ENCODE measurements around the gene STN1.

The STN1 gene

DNA sequence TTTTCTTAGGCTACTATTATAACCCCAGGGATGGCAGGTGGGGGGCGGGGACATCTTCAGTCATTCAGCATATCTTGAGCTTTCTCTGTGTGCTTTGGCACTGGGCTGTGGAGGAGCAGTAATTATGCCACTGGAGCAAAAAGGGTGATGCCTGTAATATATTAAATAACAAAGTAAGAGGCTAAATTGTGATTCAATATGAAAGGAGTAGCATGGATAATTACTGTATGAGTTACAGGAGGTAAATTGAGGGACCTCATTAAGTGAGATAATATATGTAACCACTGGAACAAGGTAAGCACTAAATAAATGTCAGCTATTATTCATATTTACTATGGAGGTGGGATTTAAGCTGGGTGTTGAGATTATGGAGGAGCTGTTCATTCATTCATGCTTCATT, 3.3 kb upstream of the STN1 start:
- Histone ChIP-seq H3K4ac (ENCODE audit: low read depth, low read length) (no peak overlapping the region), H2BK120ac (ENCODE audit: insufficient read depth, low read length, poor library complexity) (no peak overlapping the region), H3K4me2 (ENCODE audit: low read length) (no peak overlapping the region), H3K9ac (ENCODE audit: low read length) (no peak overlapping the region), H4K91ac (ENCODE audit: low read depth, low read length) (no peak overlapping the region), H2BK12ac (ENCODE audit: low read length) (no peak overlapping the region), H3K79me1 (ENCODE audit: low read length) (peaks cover 17% of the 10 kb centered on the region), H3K36me3 (ENCODE audit: control insufficient read depth in 1 of 2, insufficient read depth in 2 of 2, low read length in 2 of 2) (no peaks in the 10 kb centered on the region), H3K4me3 (ENCODE audit: low read depth, low read length) (no peak overlapping the region), H4K8ac (ENCODE audit: low read depth, low read length) (no peak overlapping the region), H3K18ac (ENCODE audit: low read length) (no peak overlapping the region), H2AFZ (ENCODE audit: insufficient read depth, low read length, poor library complexity) (no peak overlapping the region), H4K12ac (ENCODE audit: low read depth, low read length) (no peak overlapping the region), H3K14ac (ENCODE audit: low read length) (no peak overlapping the region), H3K4me1 (ENCODE audit: control insufficient read depth in 1 of 2, insufficient read depth in 2 of 2, low read length in 2 of 2) (peaks cover 10 to 21% of the 10 kb centered on the region in 2 experiments), H3K79me2 (ENCODE audit: control insufficient read depth, insufficient read depth, low read length, poor library complexity) (peaks cover 7% of the 10 kb centered on the region), H2BK5ac (ENCODE audit: low read depth, low read length, poor library complexity) (no peak overlapping the region), H3K9me3 (ENCODE audit: insufficient read depth, low read depth, low read length) (no peaks in the 10 kb centered on the region), H3K27ac (ENCODE audit: low read depth, low read length) (no peak overlapping the region), H3K23ac (ENCODE audit: low read length) (no peak overlapping the region), H2AK5ac (ENCODE audit: low read length) (no peak overlapping the region), H3K27me3 (ENCODE audit: insufficient read depth, low read length) (no peaks in the 10 kb centered on the region)
- no CpG with 5 or more reads among the region's 1 CpG for WGBS (ENCODE audit: extremely low coverage, insufficient coverage, insufficient read length)
- no peak for DNase-seq

DNA sequence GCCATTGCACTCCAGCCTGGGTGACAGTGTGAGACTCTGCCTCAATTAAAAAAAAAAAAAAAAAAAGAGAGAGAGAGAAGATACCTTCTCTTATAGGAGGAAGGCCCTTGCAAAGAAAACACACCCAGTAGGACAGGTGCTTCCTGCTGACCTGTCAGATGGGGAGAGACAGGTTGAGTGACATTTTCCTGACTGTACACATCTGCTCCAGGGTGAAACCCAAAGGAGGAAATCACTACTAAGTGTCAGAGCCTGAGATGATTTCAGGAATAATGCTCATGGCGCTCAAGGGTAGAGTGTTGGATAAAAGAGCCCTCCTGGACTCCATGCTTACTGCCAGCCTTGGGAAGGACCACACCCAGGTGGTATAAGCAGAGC, 1.7 kb upstream of the STN1 start:
- H2AFZ ChIP-seq (ENCODE audit: insufficient read depth, low read length, poor library complexity), result no peak overlapping the region
- H4K8ac ChIP-seq (ENCODE audit: low read depth, low read length), result no peak overlapping the region
- H3K14ac ChIP-seq (ENCODE audit: low read length), result no peak overlapping the region
- no CpG with 5 or more reads among the region's 1 CpG for WGBS (ENCODE audit: extremely low coverage, insufficient coverage, insufficient read length)
- no peaks in the 10 kb centered on the region for H3K27me3 ChIP-seq (ENCODE audit: insufficient read depth, low read length)
- no peaks in the 10 kb centered on the region for H3K9me3 ChIP-seq (ENCODE audit: insufficient read depth, low read depth, low read length)
- no peak overlapping the region for H2BK120ac ChIP-seq (ENCODE audit: insufficient read depth, low read length, poor library complexity)
- H3K9ac ChIP-seq (ENCODE audit: low read length), result no peak overlapping the region
- H3K4me2 ChIP-seq (ENCODE audit: low read length), result no peak overlapping the region
- H3K79me2 ChIP-seq (ENCODE audit: control insufficient read depth, insufficient read depth, low read length, poor library complexity), result peaks cover 7% of the 10 kb centered on the region
- H3K4me3 ChIP-seq (ENCODE audit: low read depth, low read length), result no peak overlapping the region
- H2BK12ac ChIP-seq (ENCODE audit: low read length), result no peak overlapping the region
- H3K18ac ChIP-seq (ENCODE audit: low read length), result no peak overlapping the region
- H3K4ac ChIP-seq (ENCODE audit: low read depth, low read length), result no peak overlapping the region
- no peak overlapping the region for H3K23ac ChIP-seq (ENCODE audit: low read length)
- no peak overlapping the region for H2AK5ac ChIP-seq (ENCODE audit: low read length)
- H4K12ac ChIP-seq (ENCODE audit: low read depth, low read length), result no peak overlapping the region
- peaks cover 0 to 2% of the 10 kb centered on the region in 2 experiments for H3K36me3 ChIP-seq (ENCODE audit: control insufficient read depth in 1 of 2, insufficient read depth in 2 of 2, low read length in 2 of 2)
- peaks cover 6 to 22% of the 10 kb centered on the region in 2 experiments for H3K4me1 ChIP-seq (ENCODE audit: control insufficient read depth in 1 of 2, insufficient read depth in 2 of 2, low read length in 2 of 2)
- DNase-seq, result peak; percentile 33 to 56
- no peak overlapping the region for H3K27ac ChIP-seq (ENCODE audit: low read depth, low read length)
- no peak overlapping the region for H4K91ac ChIP-seq (ENCODE audit: low read depth, low read length)
- no peak overlapping the region for H2BK5ac ChIP-seq (ENCODE audit: low read depth, low read length, poor library complexity)
- peaks cover 13% of the 10 kb centered on the region for H3K79me1 ChIP-seq (ENCODE audit: low read length)

DNA sequence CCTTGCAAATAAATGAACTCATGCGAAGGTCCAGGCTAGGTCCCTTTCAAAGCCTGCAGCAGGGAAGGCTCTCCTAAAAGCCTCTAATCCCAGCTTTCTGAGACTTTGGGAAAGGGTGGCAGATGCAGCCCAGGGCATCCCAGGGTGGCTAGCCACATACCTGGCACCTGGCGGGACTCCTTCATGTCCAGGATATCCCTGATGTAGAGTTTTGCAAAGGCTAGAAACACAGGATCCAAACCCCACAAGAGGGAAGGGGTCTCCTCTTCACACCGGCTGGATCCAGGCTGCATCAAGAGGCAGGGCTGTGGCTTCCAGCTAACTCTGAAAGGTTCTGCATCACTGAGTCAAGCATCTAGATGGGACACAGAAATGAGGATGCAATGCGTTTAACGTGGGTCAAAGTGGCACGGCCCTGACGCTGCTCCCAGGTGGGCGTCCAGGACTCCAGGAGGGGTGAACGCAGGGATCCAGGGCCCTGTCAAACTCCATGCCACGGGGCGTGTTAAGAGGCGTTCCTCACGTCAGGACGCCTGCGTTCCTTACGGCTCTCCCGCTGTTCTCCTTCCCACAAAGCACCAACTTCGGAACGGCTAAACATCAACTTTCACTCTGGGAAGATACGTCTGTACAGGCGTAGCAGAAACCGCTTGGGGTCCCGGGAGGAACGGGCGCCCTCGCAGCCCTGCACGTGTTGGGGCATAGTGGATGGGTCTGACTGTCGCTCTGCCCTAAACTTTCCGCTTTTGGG, 507 bp downstream of the STN1 start:
- WGBS (ENCODE audit: extremely low coverage, insufficient coverage, insufficient read length), result no CpG with 5 or more reads among the region's 29 CpGs
- Histone ChIP-seq H3K4me1 (ENCODE audit: control insufficient read depth in 1 of 2, insufficient read depth in 2 of 2, low read length in 2 of 2) (peaks cover 6 to 22% of the 10 kb centered on the region in 2 experiments), H3K9ac (ENCODE audit: low read length) (peak overlapping the region; percentile 86), H2BK5ac (ENCODE audit: low read depth, low read length, poor library complexity) (peak overlapping the region; percentile 79), H4K12ac (ENCODE audit: low read depth, low read length) (peak overlapping the region; percentile 71), H2AK5ac (ENCODE audit: low read length) (peak overlapping the region; percentile 1), H3K14ac (ENCODE audit: low read length) (peak overlapping the region; percentile 86), H3K27me3 (ENCODE audit: insufficient read depth, low read length) (no peaks in the 10 kb centered on the region), H3K36me3 (ENCODE audit: control insufficient read depth in 1 of 2, insufficient read depth in 2 of 2, low read length in 2 of 2) (peaks cover 0 to 2% of the 10 kb centered on the region in 2 experiments), H3K18ac (ENCODE audit: low read length) (peak overlapping the region; percentile 70), H3K9me3 (ENCODE audit: insufficient read depth, low read depth, low read length) (no peaks in the 10 kb centered on the region), H3K4me2 (ENCODE audit: low read length) (peak overlapping the region; percentile 68), H2BK12ac (ENCODE audit: low read length) (no peak overlapping the region), H3K79me1 (ENCODE audit: low read length) (peaks cover 10% of the 10 kb centered on the region), H2AFZ (ENCODE audit: insufficient read depth, low read length, poor library complexity) (peak overlapping the region; percentile 68), H3K27ac (ENCODE audit: low read depth, low read length) (peak overlapping the region; percentile 85), H4K91ac (ENCODE audit: low read depth, low read length) (peak overlapping the region; percentile 94), H4K8ac (ENCODE audit: low read depth, low read length) (peak overlapping the region; percentile 93), H3K4ac (ENCODE audit: low read depth, low read length) (peak overlapping the region; percentile 19), H2BK120ac (ENCODE audit: insufficient read depth, low read length, poor library complexity) (peak overlapping the region; percentile 73), H3K4me3 (ENCODE audit: low read depth, low read length) (peak overlapping the region; percentile 74), H3K23ac (ENCODE audit: low read length) (no peak overlapping the region), H3K79me2 (ENCODE audit: control insufficient read depth, insufficient read depth, low read length, poor library complexity) (peaks cover 7% of the 10 kb centered on the region)
- DNase-seq, result peak in 1 of 2 donors; percentile 60

DNA sequence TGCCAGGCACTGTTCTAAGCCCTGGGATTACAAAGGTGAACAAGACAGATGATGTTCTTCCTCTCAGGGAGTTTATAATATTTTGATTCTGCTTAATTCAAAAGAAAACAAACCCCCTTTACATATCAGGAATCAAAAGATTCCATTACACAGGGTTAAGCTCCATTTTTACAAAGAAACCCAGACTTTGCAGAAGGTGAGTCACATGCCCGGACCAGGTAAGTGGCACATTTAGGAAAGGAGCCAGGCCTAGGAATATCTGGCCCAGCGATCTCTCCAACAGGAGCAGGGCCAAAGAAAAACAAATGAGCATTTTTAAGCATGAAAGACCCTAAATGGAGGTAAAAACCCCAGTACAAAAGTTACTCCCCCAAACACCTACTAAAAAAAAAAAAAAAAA, 1.1 kb downstream of the STN1 start:
- Histone ChIP-seq H2BK5ac (ENCODE audit: low read depth, low read length, poor library complexity) (no peak overlapping the region), H2AK5ac (ENCODE audit: low read length) (no peak overlapping the region), H3K4ac (ENCODE audit: low read depth, low read length) (no peak overlapping the region), H2BK120ac (ENCODE audit: insufficient read depth, low read length, poor library complexity) (no peak overlapping the region), H3K9ac (ENCODE audit: low read length) (no peak overlapping the region), H4K91ac (ENCODE audit: low read depth, low read length) (no peak overlapping the region), H3K4me2 (ENCODE audit: low read length) (peak overlapping the region; percentile 37), H3K27me3 (ENCODE audit: insufficient read depth, low read length) (no peaks in the 10 kb centered on the region), H3K4me3 (ENCODE audit: low read depth, low read length) (no peak overlapping the region), H3K18ac (ENCODE audit: low read length) (no peak overlapping the region), H2BK12ac (ENCODE audit: low read length) (no peak overlapping the region), H3K36me3 (ENCODE audit: control insufficient read depth in 1 of 2, insufficient read depth in 2 of 2, low read length in 2 of 2) (peaks cover 0 to 2% of the 10 kb centered on the region in 2 experiments), H3K27ac (ENCODE audit: low read depth, low read length) (peak overlapping the region; percentile 85), H3K23ac (ENCODE audit: low read length) (no peak overlapping the region), H4K8ac (ENCODE audit: low read depth, low read length) (no peak overlapping the region), H3K9me3 (ENCODE audit: insufficient read depth, low read depth, low read length) (no peaks in the 10 kb centered on the region), H4K12ac (ENCODE audit: low read depth, low read length) (no peak overlapping the region), H3K4me1 (ENCODE audit: control insufficient read depth in 1 of 2, insufficient read depth in 2 of 2, low read length in 2 of 2) (peaks cover 5 to 21% of the 10 kb centered on the region in 2 experiments), H3K79me1 (ENCODE audit: low read length) (peaks cover 9% of the 10 kb centered on the region), H3K79me2 (ENCODE audit: control insufficient read depth, insufficient read depth, low read length, poor library complexity) (peaks cover 7% of the 10 kb centered on the region), H3K14ac (ENCODE audit: low read length) (no peak overlapping the region), H2AFZ (ENCODE audit: insufficient read depth, low read length, poor library complexity) (no peak overlapping the region)
- WGBS (ENCODE audit: extremely low coverage, insufficient coverage, insufficient read length), result no CpG with 5 or more reads among the region's 2 CpGs
- peak in 1 of 2 donors; percentile 43 for DNase-seq
